Hepatocyte (in vitro differentiated cells): ENCODE results near the gene CDKL5. TPM values are rescaled to one million over a fixed set of nuclear protein-coding genes. Genes with fewer than 3 reads are reported as not detected.

Experiments
- DNase-seq: peaks from one replicate; pipeline ENCODE4 v3.0.0-alpha.2; 2016; ENCODE audit warnings: low spot score
- H2AFZ ChIP-seq: fragments of 200-600 bp; sonication (generic); 2 replicates; pipeline ENCODE4 v1.6.0; 2016; ENCODE audit warnings: antibody characterized with exemption, mild to moderate bottlenecking
- H3K27ac ChIP-seq: fragments of 200-600 bp; sonication (generic); 2 replicates; pipeline ENCODE4 v1.5.1; 2016; ENCODE audit warnings: mild to moderate bottlenecking
- H3K27me3 ChIP-seq: fragments of 200-600 bp; sonication (generic); 2 replicates; pipeline ENCODE4 v1.6.1; 2016
- H3K36me3 ChIP-seq: fragments of 200-600 bp; sonication (generic); replicated peaks from 2 replicates; pipeline ENCODE4 v1.5.1; 2016; ENCODE audit warnings: low read depth; ENCODE audit not compliant: insufficient read depth
- H3K4me1 ChIP-seq: fragments of 200-600 bp; sonication (generic); 2 replicates; pipeline ENCODE4 v1.5.1; 2016; ENCODE audit warnings: mild to moderate bottlenecking, moderate library complexity; ENCODE audit not compliant: insufficient read depth
- H3K4me2 ChIP-seq: fragments of 200-600 bp; sonication (generic); 2 replicates; pipeline ENCODE4 v1.6.0; 2016
- H3K4me3 ChIP-seq: fragments of 200-600 bp; sonication (generic); 2 replicates; pipeline ENCODE4 v1.5.1; 2016; ENCODE audit warnings: mild to moderate bottlenecking
- H3K79me2 ChIP-seq: fragments of 200-600 bp; sonication (generic); 2 replicates; pipeline ENCODE4 v1.6.0; 2017; ENCODE audit warnings: mild to moderate bottlenecking
- H3K9me2 ChIP-seq: fragments of 200-600 bp; sonication (generic); replicated peaks from 2 replicates; pipeline ENCODE4 v1.6.0; 2017; ENCODE audit warnings: mild to moderate bottlenecking; ENCODE audit not compliant: insufficient read depth
- H3K9me3 ChIP-seq: fragments of 200-600 bp; sonication (generic); 2 replicates; pipeline ENCODE4 v1.5.1; 2016; ENCODE audit warnings: low read depth, mild to moderate bottlenecking
- H4K20me1 ChIP-seq: fragments of 200-600 bp; sonication (generic); 2 replicates; pipeline ENCODE4 v1.6.0; 2016; ENCODE audit warnings: mild to moderate bottlenecking; ENCODE audit not compliant: insufficient read depth, poor library complexity, severe bottlenecking
- CTCF ChIP-seq: fragments of 200-600 bp; sonication (generic); IDR thresholded peaks from 2 replicates; pipeline ENCODE4 v1.5.1; 2016; ENCODE audit warnings: antibody characterized with exemption, mild to moderate bottlenecking; ENCODE audit not compliant: poor library complexity
- EZH2 ChIP-seq: fragments of 200-600 bp; sonication (generic); IDR thresholded peaks from 2 replicates; pipeline ENCODE4 v1.6.1; 2016; ENCODE audit warnings: antibody characterized with exemption, mild to moderate bottlenecking, borderline replicate concordance
- EZH2phosphoT487 ChIP-seq: fragments of 200-600 bp; sonication (generic); IDR thresholded peaks from one replicate; pipeline ENCODE4 v1.6.1; 2018; ENCODE audit warnings: antibody characterized with exemption, mild to moderate bottlenecking, low read depth, moderate library complexity; ENCODE audit not compliant: unreplicated experiment, severe bottlenecking
- WGBS: methylation state at CpG from one replicate; pipeline ENCODE4 v1.1.6; 2016; ENCODE audit warnings: low lambda C conversion rate; ENCODE audit errors: missing lambda C conversion rate; 5-methylcytosine and 5-hydroxymethylcytosine counted together
- polyA plus RNA-seq: library from polyadenylated mRNA; unstranded; fragments of >200 nt; fragmentation: Nextera tagmentation; extraction: Ambion mirVana; gene quantifications from 2 replicates; pipeline ENCODE4 v1.2.1, GENCODE V29; 2016
- total RNA-seq: library from RNA; depleted of rRNA; stranded (reverse); fragments of >200 nt; gene quantifications from 2 replicates; pipeline ENCODE4 v1.2.3, GENCODE V29; 2014

Gene CDKL5
- total and polyA plus RNA-seq, 2 experiments from 2014 or later = 6.5 to 17.7 TPM

- H3K27me3 ChIP-seq = no peaks in the 10 kb centered on the region
- H4K20me1 ChIP-seq = no peaks in the 10 kb centered on the region
- H3K79me2 ChIP-seq = no peaks in the 10 kb centered on the region
- H3K4me3 ChIP-seq = no peak overlapping the region
- H3K4me1 ChIP-seq = peaks cover 12% of the 10 kb centered on the region
- peak overlapping the region; percentile 33 for H3K4me2 ChIP-seq
- H3K36me3 ChIP-seq = no peaks in the 10 kb centered on the region
- DNase-seq = no peak
- H3K27ac ChIP-seq = peak overlapping the region; percentile 69
- no peak overlapping the region for H2AFZ ChIP-seq
- no peaks in the 10 kb centered on the region for H3K9me2 ChIP-seq
- TF ChIP-seq EZH2 = no peak
- TF ChIP-seq CTCF = no peak
- no peak for TF ChIP-seq EZH2phosphoT487
- H3K9me3 ChIP-seq = no peaks in the 10 kb centered on the region
- 74% methylated on average over 2 of the region's 2 CpGs for WGBS
Observed at GRCh38 chrX:18619288-18619687, 193.9 kb downstream of the CDKL5 start.

- Histone ChIP-seq H3K9me2 (no peaks in the 10 kb centered on the region), H4K20me1 (no peaks in the 10 kb centered on the region), H3K4me3 (no peak overlapping the region), H3K79me2 (no peaks in the 10 kb centered on the region), H3K36me3 (no peaks in the 10 kb centered on the region), H3K4me2 (peak overlapping the region; percentile 33), H3K27me3 (no peaks in the 10 kb centered on the region), H2AFZ (no peak overlapping the region), H3K9me3 (no peaks in the 10 kb centered on the region), H3K27ac (peak overlapping the region; percentile 88), H3K4me1 (peaks cover 12% of the 10 kb centered on the region)
- TF ChIP-seq CTCF (no peak), EZH2phosphoT487 (no peak), EZH2 (no peak)
- 43% methylated on average over 8 of the region's 8 CpGs for WGBS
- peak; percentile 41 for DNase-seq
Observed at GRCh38 chrX:18620349-18620748, 194.9 kb downstream of the CDKL5 start.

- no peaks in the 10 kb centered on the region for H3K9me3 ChIP-seq
- H3K27me3 ChIP-seq = no peaks in the 10 kb centered on the region
- peak overlapping the region; percentile 42 for H3K27ac ChIP-seq
- no peaks in the 10 kb centered on the region for H4K20me1 ChIP-seq
- TF ChIP-seq EZH2 (no peak), EZH2phosphoT487 (no peak), CTCF (no peak)
- no peak for DNase-seq
- H2AFZ ChIP-seq = no peak overlapping the region
- H3K36me3 ChIP-seq = no peaks in the 10 kb centered on the region
- H3K4me2 ChIP-seq = no peak overlapping the region
- H3K4me1 ChIP-seq = peaks cover 4% of the 10 kb centered on the region
- H3K9me2 ChIP-seq = no peaks in the 10 kb centered on the region
- no peaks in the 10 kb centered on the region for H3K79me2 ChIP-seq
- no peak overlapping the region for H3K4me3 ChIP-seq
- 64% methylated on average over 2 of the region's 2 CpGs for WGBS
Observed at GRCh38 chrX:18624599-18624998, 199.2 kb downstream of the CDKL5 start.

GRCh38 chrX:18630934-18631333 lies 205.5 kb downstream of the CDKL5 start:
- H2AFZ ChIP-seq = no peak overlapping the region
- DNase-seq = no peak
- no peaks in the 10 kb centered on the region for H3K9me3 ChIP-seq
- no peak overlapping the region for H3K4me2 ChIP-seq
- no peaks in the 10 kb centered on the region for H3K9me2 ChIP-seq
- H3K27ac ChIP-seq = peak overlapping the region; percentile 46
- H3K4me1 ChIP-seq = no peaks in the 10 kb centered on the region
- no peaks in the 10 kb centered on the region for H4K20me1 ChIP-seq
- TF ChIP-seq EZH2 (no peak), EZH2phosphoT487 (no peak), CTCF (no peak)
- no peaks in the 10 kb centered on the region for H3K79me2 ChIP-seq
- H3K4me3 ChIP-seq = no peak overlapping the region
- no peaks in the 10 kb centered on the region for H3K36me3 ChIP-seq
- H3K27me3 ChIP-seq = no peaks in the 10 kb centered on the region
- WGBS = 66% methylated on average over 8 of the region's 8 CpGs
